ENCODE data around the gene SH3RF3. TPM values are rescaled to one million over a fixed set of nuclear protein-coding genes. Genes with fewer than 3 reads are reported as not detected.

SH3RF3 gene
- total and polyA plus RNA-seq, 2 donors (not counting 1 experiment from before 2014, with no cell fraction given): 8.3 to 10.1 TPM

GRCh38 chr2:109386004-109386695 is 257.1 kb downstream of the SH3RF3 start:
- no peak for DNase-seq (ENCODE audit: low read depth in 2 of 2)
- H3K79me2 ChIP-seq (ENCODE audit: control insufficient read depth, insufficient read depth, low read length): no peaks in the 10 kb centered on the region
- H3K27me3 ChIP-seq (ENCODE audit: control insufficient read depth, insufficient read depth, low read length): no peaks in the 10 kb centered on the region
- no peak overlapping the region for H3K4me2 ChIP-seq (ENCODE audit: extremely low read depth, insufficient read depth, low read length)
- H3K27ac ChIP-seq (ENCODE audit: insufficient read depth, low read length): no peak overlapping the region
- H2AFZ ChIP-seq (ENCODE audit: low read length): no peak overlapping the region
- H3K9ac ChIP-seq (ENCODE audit: insufficient read depth, low read length): no peak overlapping the region
- no peak overlapping the region for H3K4me3 ChIP-seq (replicated peaks in 1 of 4; ENCODE audit: control extremely low read depth in 1 of 4, insufficient read depth in 1 of 4, low read depth in 3 of 4, low read length in 4 of 4)
- no peaks in the 10 kb centered on the region for H3K9me3 ChIP-seq (ENCODE audit: control insufficient read depth, insufficient read depth, low read depth, low read length)
- no peak for TF ChIP-seq CTCF (conservative IDR thresholded peaks at IDR 0.05 in 1 of 2, IDR thresholded peaks at IDR 0.05 in 1 of 2; ENCODE audit: low read depth in 1 of 2, low read length in 2 of 2)
- no peak for TF ChIP-seq EZH2 (IDR thresholded peaks at IDR 0.05; ENCODE audit: low read length, missing control alignments)
- H3K36me3 ChIP-seq (ENCODE audit: control insufficient read depth, insufficient read depth, low read length): no peaks in the 10 kb centered on the region
- no peaks in the 10 kb centered on the region for H4K20me1 ChIP-seq (ENCODE audit: control insufficient read depth, extremely low read depth, insufficient read depth, low read length)
- H3K4me1 ChIP-seq (ENCODE audit: control insufficient read depth, extremely low read depth, insufficient read depth, low read length): peaks cover 13% of the 10 kb centered on the region

DNA sequence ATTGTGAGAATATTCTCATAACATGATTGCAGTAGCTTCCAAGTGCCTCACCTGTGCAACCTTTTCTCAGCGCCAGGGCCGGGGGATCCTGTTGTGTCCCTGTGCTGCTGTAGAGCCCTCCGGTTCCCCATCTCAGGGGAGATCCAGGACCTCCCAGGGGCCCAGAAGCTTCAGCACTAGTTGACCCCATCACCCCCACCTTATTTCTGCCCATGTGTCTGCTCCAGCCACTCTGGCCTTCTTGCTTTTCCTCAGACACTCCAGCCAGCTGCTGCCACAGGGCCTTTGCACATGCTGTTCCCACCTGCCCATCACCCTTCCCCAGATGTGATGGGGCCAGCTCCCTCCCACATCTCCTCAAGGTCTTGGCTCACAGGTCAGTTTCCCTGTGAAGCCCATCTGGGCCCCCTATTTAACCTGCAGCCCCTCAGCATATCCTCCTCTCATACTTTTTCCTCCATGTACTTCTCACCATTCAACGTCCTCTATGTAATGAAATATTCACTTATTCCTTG is 258.3 kb downstream of the SH3RF3 start:
- H3K4me3 ChIP-seq (replicated peaks in 1 of 4; ENCODE audit: control extremely low read depth in 1 of 4, insufficient read depth in 1 of 4, low read depth in 3 of 4, low read length in 4 of 4): no peak overlapping the region
- H3K9ac ChIP-seq (ENCODE audit: insufficient read depth, low read length): no peak overlapping the region
- no peaks in the 10 kb centered on the region for H3K36me3 ChIP-seq (ENCODE audit: control insufficient read depth, insufficient read depth, low read length)
- DNase-seq (ENCODE audit: low read depth in 2 of 2): no peak
- TF ChIP-seq EZH2 (IDR thresholded peaks at IDR 0.05; ENCODE audit: low read length, missing control alignments): no peak
- TF ChIP-seq CTCF (conservative IDR thresholded peaks at IDR 0.05 in 1 of 2, IDR thresholded peaks at IDR 0.05 in 1 of 2; ENCODE audit: low read depth in 1 of 2, low read length in 2 of 2): no peak
- H3K27me3 ChIP-seq (ENCODE audit: control insufficient read depth, insufficient read depth, low read length): no peaks in the 10 kb centered on the region
- H3K4me2 ChIP-seq (ENCODE audit: extremely low read depth, insufficient read depth, low read length): no peak overlapping the region
- H3K9me3 ChIP-seq (ENCODE audit: control insufficient read depth, insufficient read depth, low read depth, low read length): no peaks in the 10 kb centered on the region
- H3K79me2 ChIP-seq (ENCODE audit: control insufficient read depth, insufficient read depth, low read length): no peaks in the 10 kb centered on the region
- peaks cover 10% of the 10 kb centered on the region for H3K4me1 ChIP-seq (ENCODE audit: control insufficient read depth, extremely low read depth, insufficient read depth, low read length)
- no peak overlapping the region for H2AFZ ChIP-seq (ENCODE audit: low read length)
- no peaks in the 10 kb centered on the region for H4K20me1 ChIP-seq (ENCODE audit: control insufficient read depth, extremely low read depth, insufficient read depth, low read length)
- H3K27ac ChIP-seq (ENCODE audit: insufficient read depth, low read length): no peak overlapping the region

- DNase-seq (ENCODE audit: low read depth in 2 of 2): no peak
- no peak overlapping the region for H3K9ac ChIP-seq (ENCODE audit: insufficient read depth, low read length)
- no peaks in the 10 kb centered on the region for H3K9me3 ChIP-seq (ENCODE audit: control insufficient read depth, insufficient read depth, low read depth, low read length)
- no peak overlapping the region for H3K4me3 ChIP-seq (replicated peaks in 1 of 4; ENCODE audit: control extremely low read depth in 1 of 4, insufficient read depth in 1 of 4, low read depth in 3 of 4, low read length in 4 of 4)
- H3K4me1 ChIP-seq (ENCODE audit: control insufficient read depth, extremely low read depth, insufficient read depth, low read length): peaks cover 5% of the 10 kb centered on the region
- H3K27me3 ChIP-seq (ENCODE audit: control insufficient read depth, insufficient read depth, low read length): no peaks in the 10 kb centered on the region
- no peak overlapping the region for H2AFZ ChIP-seq (ENCODE audit: low read length)
- TF ChIP-seq EZH2 (IDR thresholded peaks at IDR 0.05; ENCODE audit: low read length, missing control alignments): no peak
- no peak for TF ChIP-seq CTCF (conservative IDR thresholded peaks at IDR 0.05 in 1 of 2, IDR thresholded peaks at IDR 0.05 in 1 of 2; ENCODE audit: low read depth in 1 of 2, low read length in 2 of 2)
- H3K27ac ChIP-seq (ENCODE audit: insufficient read depth, low read length): no peak overlapping the region
- H3K36me3 ChIP-seq (ENCODE audit: control insufficient read depth, insufficient read depth, low read length): no peaks in the 10 kb centered on the region
- H4K20me1 ChIP-seq (ENCODE audit: control insufficient read depth, extremely low read depth, insufficient read depth, low read length): no peaks in the 10 kb centered on the region
- H3K79me2 ChIP-seq (ENCODE audit: control insufficient read depth, insufficient read depth, low read length): no peaks in the 10 kb centered on the region
- H3K4me2 ChIP-seq (ENCODE audit: extremely low read depth, insufficient read depth, low read length): no peak overlapping the region
These were observed 258.9 kb downstream of the SH3RF3 start for GRCh38 chr2:109387778-109388469.

Data from fibroblast of lung (primary cell).